Fibroblast of mammary gland (primary cell): ENCODE results near the gene TADA2A.
A peak's percentile ranks its signal among the peaks of the same experiment; 100 is the strongest.
"Not testable (repeated sequence)": the region's sequence is repeated elsewhere in the genome, so short reads cannot be mapped to it uniquely, and the experiment has no call there.

Source experiments
- DNase-seq: peaks from one replicate; pipeline ENCODE4 v3.0.0-alpha.2; 2010; ENCODE audit warnings: low read depth
- H3K4me3 ChIP-seq: 2 replicates; pipeline ENCODE4 v1.5.1; 2011; ENCODE audit warnings: low read depth, mild to moderate bottlenecking, low read length, moderate library complexity; ENCODE audit not compliant: control insufficient read depth
- CTCF ChIP-seq: conservative IDR thresholded peaks from 2 replicates; pipeline ENCODE4 v1.5.1; 2011; ENCODE audit warnings: low read depth, low read length, inconsistent platforms; ENCODE audit not compliant: control insufficient read depth, insufficient read depth

TADA2A gene

DNA sequence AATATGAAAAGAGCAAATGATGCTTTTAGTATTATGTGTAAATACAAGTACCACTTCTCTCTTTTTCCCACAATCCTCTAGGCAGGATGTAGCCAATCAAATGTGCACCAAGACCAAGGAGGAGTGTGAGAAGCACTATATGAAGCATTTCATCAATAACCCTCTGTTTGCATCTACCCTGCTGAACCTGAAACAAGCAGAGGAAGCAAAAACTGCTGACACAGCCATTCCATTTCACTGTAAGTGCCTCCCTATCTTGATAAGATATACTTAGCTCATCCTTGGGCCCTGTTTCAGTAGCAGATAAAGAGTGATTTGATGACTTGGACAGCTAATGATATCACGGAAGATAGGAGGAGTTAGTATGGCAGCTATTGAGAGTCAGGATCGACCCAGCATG is 33.7 kb downstream of the TADA2A start:
- no peak for TF ChIP-seq CTCF
- no peak for DNase-seq
- no peak overlapping the region for H3K4me3 ChIP-seq

DNA sequence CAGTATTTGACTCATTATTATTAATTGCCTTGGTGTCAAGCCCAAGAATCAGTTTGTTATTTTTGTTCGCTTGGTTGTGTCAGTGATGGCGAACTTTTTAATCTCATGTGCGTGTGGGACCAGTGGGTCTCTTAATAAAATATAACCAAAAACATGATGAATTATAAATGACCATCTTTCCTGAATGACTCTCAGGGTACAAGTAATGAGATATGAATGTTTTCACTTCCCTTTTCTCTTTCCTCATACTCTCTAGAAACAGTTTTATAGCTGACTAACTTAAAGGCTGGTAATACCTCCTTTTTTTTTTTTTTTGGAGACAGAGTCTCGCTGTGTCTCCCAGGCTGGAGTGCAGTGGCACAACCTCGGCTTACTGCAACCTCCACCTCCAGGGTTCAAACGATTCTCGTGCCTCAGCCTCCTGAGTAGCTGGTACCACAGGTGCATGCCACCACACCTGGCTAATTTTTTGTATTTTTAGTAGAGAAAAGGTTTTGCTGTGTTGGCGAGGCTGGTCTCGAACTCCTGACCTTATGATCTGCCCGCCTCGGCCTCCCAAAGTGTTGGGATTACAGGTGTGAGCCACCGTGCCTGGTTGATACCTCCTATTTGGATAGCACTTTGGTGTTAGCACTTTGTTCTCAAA is 34.8 kb downstream of the TADA2A start:
- not testable (repeated sequence) for DNase-seq, H3K4me3 ChIP-seq

DNA sequence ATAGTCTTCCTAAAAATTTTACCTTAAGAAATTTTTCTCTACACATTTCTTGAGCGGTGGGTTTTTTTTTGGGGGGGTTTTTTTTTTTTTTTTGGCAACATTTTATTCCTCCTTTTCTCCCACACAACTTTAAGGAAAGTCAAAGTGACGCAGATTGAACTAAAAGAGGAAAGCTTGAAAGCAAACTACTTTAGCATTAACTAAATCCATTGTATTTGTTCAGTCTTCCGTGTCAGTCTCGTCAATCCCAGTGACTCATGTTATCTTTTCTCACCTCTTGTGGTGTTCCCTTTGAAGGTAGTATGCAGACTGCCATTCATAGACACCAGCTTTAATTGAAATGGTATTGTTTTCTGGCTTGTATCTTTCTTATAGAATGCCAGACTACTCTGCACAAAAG is 39.3 kb downstream of the TADA2A start:
- DNase-seq, result no peak
- TF ChIP-seq CTCF, result no peak
- H3K4me3 ChIP-seq, result no peak overlapping the region

DNA sequence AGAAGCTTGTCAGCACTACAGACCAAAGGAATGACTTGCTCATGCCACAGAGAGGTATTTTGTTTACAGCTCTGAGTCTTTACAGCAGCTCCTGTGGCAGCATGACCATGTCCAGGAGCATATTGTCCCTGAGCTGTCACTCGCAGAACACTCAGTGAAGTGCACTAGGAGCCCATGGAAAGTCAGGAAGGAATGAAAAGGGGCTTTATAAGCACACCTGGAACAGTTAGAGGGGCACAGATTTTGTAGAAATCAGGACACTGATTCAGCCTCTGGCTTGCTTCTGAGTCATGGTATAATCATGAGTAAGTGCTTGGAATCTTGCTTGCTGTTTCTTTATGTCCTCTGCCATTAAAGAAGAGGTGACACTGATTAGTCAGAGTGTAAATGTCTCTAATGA is 41.0 kb downstream of the TADA2A start:
- no peak for TF ChIP-seq CTCF
- DNase-seq, result peak; percentile 55
- no peak overlapping the region for H3K4me3 ChIP-seq

GRCh38 chr17:37450112-37450511 is 43.4 kb downstream of the TADA2A start:
- DNase-seq, result no peak
- no peak for TF ChIP-seq CTCF
- no peak overlapping the region for H3K4me3 ChIP-seq

DNA sequence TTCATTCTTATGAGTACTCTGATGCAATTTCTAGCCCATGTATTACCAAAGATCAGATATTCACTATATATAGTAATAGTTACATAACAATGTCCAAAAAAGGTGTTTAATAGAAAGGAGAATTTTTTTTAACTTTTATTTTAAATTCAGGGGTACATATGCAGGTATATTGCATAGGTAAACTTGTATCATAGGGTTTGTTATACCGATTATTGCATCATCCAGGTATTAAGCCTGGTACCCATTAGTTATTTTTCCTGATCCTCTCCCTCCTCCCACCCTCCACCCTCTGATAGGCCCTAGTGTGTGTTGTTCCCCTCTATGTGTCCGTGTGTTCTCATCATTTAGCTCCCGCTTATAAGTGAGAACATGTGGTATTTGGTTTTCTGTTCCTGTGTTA is 51.1 kb downstream of the TADA2A start:
- not testable (repeated sequence) for H3K4me3 ChIP-seq, DNase-seq

DNA sequence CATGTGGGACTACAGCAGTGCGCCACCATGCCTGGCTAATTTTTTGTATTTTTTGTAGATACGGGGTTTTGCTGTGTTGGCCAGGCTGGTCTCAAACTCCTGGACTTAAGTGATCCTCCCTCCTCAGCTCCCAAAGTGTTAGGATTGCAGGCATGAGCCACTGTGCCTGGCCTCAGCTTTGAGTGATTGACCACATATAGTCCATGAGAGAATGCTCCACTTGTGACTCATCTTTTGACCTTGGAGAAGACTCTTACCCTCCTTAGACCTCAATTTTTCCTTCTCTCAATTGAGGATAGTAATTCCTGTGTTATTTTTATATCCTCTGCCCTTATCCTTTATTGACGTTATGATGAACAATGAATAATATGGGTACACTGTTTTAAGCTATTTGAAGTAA is 52.1 kb downstream of the TADA2A start:
- TF ChIP-seq CTCF, result no peak
- DNase-seq, result peak; percentile 89
- H3K4me3 ChIP-seq, result no peak overlapping the region

DNA sequence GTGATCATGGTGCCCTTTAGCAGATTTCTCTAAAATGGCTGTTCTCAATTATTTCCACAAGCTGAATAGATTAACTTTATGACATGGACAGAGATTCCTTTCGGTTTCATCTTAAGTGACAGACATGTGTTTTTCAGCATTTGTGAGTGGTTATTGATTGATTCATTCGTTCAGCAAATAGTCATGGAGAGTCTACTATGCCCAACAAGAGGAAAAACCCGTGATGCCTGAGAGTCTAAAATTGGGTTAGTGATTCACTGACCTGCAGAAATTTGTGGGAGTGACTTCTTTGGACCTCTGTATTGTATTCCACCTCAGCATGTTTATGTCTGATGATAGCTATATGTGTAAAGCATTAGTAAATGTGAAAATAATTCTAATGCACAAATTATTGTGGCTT is 55.0 kb downstream of the TADA2A start:
- DNase-seq, result peak; percentile 44
- no peak for TF ChIP-seq CTCF
- no peak overlapping the region for H3K4me3 ChIP-seq
